Activated CD4-positive, CD25-positive, alpha-beta regulatory T cell treated with anti-CD3 and anti-CD28 coated beads, Interleukin-2, amount 50 U/mL, for 16 hours (primary cell): ENCODE data around the gene SOX13.

Source experiments
- DNase-seq: peaks from one replicate; pipeline ENCODE4 v3.0.0-alpha.2; 2020; ENCODE audit warnings: low read depth, low spot score

SOX13 gene

GRCh38 chr1:204062106-204062505 is 10.8 kb upstream of the SOX13 start:
- no peak for DNase-seq

- DNase-seq = no peak
These were observed 7.5 kb upstream of the SOX13 start for GRCh38 chr1:204065174-204065985.

GRCh38 chr1:204065986-204066300 is 7.0 kb upstream of the SOX13 start:
- DNase-seq = no peak

DNA sequence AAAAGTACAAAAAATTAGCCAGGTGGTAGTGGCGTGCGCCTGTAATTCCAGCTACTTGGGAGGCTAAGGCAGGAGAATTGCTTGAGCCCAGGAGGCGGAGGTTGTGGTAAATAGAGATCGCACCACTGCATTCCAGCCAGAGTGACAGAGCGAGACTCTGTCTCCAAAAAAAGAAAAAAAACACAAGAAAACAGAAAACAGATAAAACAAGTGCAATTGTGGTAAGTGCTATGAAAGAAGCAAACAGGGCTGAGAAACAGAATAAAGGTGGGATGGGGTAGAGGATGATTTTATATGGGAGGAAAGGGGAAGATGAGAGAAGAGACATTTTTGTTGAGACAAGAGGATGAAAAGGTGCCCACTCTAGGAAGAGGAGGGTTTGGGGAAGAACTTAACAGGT is 5.0 kb upstream of the SOX13 start:
- no peak for DNase-seq

DNA sequence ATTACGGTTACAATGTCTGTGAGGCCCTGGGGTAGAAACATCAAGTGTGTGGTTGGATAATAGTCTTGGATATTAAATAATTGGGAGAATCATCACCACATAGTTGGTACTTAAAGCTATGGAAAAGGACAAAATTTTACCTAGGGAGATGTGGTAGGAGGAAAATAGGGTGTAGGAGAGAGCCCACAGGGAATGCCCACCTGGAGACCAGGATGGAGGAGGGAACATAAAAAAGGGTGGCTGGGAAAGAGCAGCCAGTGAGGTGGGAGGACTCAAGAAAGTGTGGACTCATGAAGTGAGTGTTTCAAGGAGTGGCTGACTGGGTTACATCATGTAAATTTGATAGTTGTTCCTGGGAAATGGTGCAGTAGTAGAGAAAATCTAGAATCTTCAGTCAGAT is 3.0 kb upstream of the SOX13 start:
- no peak for DNase-seq

GRCh38 chr1:204070895-204071294 is 2.0 kb upstream of the SOX13 start:
- DNase-seq = no peak

- no peak for DNase-seq
These were observed 940 bp downstream of the SOX13 start for GRCh38 chr1:204073837-204074273.

GRCh38 chr1:204074274-204075138 is 1.6 kb downstream of the SOX13 start:
- no peak for DNase-seq

DNA sequence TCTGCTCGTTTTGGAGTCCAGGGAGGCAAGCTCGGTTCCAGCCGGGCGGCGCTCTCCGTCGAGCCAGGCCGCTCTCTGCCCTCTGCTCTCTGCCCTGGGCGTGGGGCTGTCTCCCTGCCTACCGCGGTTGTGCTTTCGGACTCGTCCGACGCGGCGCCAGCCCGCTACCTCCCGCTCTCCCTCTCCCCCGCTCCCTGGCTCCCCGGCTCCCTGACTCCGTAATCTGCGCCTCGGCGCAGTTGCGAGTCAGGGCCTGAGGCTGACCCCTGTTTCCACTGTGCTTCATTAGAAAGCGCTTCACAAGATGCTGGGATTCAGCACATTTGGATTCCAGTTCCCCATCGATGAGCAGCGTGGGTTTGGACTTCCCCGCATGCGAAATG is 2.2 kb downstream of the SOX13 start:
- DNase-seq = no peak

DNA sequence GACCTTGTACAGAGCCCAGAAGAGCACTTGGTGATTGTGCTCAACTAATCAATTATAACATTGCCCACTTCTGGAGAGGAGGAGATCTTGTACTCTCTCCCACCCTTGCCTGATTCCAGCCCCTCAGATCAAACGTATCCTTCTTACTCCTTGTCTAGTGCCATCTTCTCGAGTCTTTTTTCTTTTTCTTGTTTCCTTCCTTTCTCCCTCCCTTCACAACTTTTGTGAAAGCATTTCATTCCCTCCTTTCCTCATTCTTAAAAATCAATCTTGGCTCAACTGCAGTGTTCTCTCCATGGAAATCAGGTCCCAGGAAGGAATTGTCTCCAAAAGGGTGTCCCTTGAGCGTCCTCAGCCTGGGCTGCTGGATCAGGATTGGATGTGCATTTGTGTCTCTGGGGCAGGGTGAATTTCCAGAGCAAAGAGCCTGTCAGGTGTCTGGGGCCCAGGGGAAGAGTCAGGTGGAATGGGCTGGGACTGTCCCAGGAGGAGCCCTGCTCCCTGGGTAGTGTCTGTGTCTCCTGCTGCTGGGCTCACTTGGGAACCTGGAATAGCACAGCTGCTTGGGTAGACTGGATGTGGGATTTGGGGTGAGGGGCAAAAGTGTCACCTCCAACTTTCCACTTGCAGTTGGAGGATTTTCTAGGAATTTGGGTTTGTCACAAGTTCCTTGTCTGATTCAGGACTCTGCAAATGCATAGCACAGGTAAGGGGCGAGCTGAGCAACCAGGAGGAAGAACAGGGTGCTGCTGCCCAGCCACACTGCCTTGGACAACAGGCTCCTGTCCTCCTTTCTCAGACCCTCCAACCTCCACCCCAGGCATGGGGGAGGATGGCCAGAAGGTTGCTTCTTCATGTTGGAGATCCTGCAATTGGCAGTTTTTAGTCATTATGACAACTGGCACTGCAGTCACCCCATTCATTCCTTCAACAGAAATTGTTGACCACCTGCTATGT is 3.3 kb downstream of the SOX13 start:
- no peak for DNase-seq

- no peak for DNase-seq
These were observed 4.0 kb downstream of the SOX13 start for GRCh38 chr1:204076891-204077290.

GRCh38 chr1:204077979-204078696 is 5.2 kb downstream of the SOX13 start:
- no peak for DNase-seq

- DNase-seq = no peak
These were observed 6.7 kb downstream of the SOX13 start for GRCh38 chr1:204079608-204079999.

DNA sequence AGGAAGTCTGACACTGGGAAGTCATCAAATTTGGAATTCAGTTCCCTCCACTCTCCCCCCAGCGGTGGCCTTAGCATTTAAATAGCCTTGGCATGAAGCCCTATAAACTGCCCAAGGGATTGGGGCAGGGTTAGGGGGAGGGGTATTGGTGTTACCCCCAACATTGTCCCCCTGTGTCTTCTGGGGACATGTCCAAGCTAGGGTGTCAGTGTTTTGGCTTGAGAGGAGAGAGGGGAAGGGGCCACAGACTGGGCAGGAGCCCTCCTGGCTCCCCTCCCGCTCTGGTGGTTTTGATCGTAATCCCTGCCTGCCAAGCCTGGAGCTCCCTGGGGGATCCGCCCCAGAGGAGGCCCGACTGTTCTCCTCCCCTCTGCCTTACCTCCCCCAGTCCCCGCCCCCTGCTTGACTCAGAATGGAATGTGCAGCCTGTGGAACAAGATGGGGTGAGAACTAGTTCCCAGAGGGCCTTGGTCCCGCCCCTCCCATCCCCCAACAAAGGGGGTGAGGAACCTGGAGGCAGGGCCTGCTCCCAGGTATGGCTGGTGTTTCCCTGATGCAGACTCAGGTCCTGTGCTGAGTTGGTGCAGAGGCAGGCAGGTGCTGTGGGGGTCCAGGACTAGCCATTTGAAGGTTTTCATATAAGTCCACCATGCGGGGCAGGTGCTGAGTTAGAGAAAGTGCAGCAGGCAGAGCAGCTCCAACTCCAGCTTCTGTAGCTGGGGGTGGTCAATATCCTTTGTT is 7.4 kb downstream of the SOX13 start:
- no peak for DNase-seq

DNA sequence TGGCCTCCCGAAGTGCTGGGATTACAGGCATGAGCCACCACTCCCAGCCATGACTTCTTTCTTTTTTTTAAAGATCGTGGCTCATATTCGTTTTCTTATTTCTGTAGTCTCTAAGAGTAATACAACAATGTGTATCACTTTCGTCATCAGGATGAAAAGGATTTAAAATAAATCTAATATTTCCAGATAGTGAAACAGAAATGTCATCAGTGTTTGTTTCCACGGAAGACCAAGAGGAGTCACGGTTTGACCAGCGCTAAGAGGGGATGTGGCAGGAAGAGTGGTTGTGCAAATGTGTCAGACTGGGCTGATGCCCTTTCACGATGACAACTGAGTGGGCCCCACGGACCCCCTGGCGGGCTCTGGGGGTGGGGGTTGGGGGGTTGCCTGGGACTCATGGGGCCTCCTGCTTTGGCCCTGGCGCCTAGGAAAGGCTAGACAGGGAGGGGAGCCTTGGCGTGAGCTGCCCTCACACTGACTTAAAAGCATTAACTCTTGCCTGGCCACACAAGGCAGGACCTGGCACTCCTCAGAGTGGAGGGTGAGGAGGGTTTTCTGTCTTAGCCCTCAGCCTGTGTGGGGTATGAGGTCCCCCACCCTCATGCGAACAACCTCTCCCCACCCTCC is 8.4 kb downstream of the SOX13 start:
- DNase-seq = no peak

DNA sequence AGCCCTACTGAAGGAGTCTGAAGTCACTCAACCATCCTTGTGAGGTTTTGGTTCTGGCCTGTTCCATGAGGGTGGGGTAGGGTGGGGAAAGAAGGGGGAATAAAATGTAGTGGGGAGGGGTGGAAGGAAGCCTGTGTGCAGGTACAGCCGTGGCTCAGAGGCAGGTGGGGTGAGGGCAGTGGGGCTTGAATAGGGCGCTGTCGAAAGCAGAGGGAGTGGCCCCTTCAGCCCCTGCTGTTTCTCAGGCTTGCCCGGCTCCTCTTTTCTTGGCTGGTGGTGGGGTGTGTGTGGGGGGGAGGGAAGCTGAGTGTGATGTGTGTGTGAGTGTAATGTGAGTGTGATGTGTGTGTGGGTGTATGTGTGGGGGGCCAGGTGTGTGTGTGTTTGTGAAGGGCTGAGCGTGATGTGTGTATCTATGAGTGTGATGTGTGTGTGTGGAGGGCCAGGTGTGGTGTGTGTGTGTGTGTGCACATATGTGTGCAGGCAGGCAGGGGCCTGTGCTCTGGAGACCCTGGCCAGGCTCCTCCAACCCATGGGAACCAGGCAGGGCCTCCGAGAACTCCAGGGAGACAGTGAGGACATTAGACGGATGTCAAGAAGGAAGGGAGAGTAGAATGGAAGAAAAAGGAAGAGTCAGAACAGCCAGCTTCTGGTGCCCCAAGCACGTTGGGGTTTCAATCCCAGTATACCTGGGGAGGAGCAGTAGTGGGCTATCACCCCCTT is 9.0 kb downstream of the SOX13 start:
- no peak for DNase-seq

DNA sequence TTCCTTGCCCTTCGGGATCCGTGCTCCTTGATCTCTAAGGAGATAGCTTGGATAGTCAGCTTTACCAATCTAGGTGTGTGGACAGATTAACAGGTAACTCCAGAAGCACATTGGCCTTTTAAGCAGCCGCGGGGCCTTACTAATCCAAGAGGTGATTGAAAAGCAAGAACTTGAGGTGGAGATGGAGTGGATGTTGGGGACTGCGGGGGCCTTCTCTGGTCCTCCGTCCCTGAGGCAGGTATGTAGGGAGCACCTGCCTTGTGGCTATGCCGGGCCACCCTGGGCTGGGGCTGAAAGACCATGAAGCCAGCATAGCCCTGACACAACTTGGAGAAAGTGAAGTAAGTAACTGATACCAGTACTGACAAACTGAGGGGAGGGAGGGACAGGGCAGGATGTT is 10.6 kb downstream of the SOX13 start:
- DNase-seq = no peak

DNA sequence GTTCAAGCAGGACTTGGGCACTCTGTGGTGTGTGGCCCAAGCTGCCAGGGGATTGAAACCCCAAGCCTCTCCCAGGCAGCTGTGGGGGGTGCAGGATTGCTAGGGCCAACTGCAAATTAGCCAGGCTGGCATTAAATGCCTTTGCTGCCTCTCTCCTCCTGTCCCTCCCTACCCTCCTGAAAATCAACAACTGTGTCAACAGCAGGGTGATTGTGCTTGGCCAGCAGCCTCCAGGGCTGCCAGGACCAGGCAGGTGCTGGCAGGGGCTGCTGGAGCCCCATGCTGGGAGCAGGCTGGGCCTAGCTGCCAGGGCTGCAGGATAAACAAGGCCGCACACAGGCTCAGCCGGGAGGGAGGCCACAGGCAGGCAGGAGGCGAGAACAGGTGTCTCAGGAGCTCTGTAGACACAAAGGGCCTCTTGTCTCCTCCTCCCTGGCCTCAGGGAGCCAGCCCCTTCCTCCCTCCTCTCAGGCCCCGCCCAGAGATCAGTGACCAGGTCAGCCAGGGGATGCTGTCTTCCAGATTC is 11.4 kb downstream of the SOX13 start:
- no peak for DNase-seq

DNA sequence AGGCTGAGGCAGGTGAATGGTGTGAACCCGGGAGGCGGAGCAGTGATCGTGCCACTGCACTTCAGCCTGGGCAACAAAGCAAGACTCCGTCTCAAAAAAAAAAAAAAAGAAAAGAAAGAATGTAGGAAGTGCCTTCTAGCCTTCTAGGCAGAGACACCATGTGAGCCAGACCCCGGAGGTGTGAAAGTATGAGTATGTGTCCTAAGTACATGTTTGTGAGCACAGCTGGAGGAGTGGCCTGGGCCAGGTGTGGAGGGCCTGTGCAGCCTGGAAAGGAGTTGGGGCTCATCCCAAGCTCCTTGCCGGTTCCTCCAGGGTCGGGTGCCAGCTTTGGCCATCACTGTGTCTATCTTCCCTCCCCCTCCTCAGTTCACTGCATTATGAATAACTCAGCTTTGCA is 13.0 kb downstream of the SOX13 start:
- DNase-seq = no peak
